GM12892 (cell line): Measurements from ENCODE around the gene ARHGAP24.

Experiments
- DNase-seq: peaks from one replicate; pipeline ENCODE4 v3.0.0; 2011; ENCODE audit not compliant: insufficient read length
- FAIRE-seq: peaks from 2 replicates; lab custom pipeline; 2011; peaks lifted over from hg19 to GRCh38; lab: Jason Lieb, UNC
- POLR2A ChIP-seq: IDR thresholded peaks from 2 replicates; pipeline ENCODE4 v1.6.1; 2011; ENCODE audit warnings: low read depth, low read length, control low read depth
- POLR2AphosphoS5 ChIP-seq: IDR thresholded peaks from 2 replicates; pipeline ENCODE4 v1.6.1; 2011; ENCODE audit warnings: low read depth, low read length, control low read depth
- TAF1 ChIP-seq: IDR thresholded peaks from 2 replicates; pipeline ENCODE4 v1.6.1; 2011; ENCODE audit warnings: low read depth, mild to moderate bottlenecking, control low read depth, low read length, borderline replicate concordance

ARHGAP24 gene

DNA sequence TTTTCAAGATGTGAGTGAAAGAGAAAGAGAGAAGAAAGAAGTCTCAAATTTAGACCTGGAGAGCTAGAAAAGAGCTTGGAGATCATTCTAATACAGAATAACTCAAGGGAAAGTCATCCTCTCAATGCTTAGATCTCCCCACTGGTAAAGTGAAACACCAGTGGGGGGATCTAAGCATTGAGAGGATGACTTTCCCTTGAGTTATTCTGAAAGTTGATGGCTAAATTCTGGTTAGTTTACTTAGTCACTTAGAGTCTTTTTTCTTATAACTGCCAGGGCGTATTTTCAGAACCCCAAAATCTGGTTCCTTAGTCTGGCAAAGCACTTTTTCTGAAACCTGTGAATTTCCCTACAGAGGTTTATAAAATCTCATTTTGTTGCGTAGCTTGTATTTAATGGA lies 198.6 kb downstream of the ARHGAP24 start:
- DNase-seq (no peak), FAIRE-seq (no peak)
- TF ChIP-seq POLR2AphosphoS5: no peak
- no peak for TF ChIP-seq TAF1
- TF ChIP-seq POLR2A: no peak

- no peak for FAIRE-seq
- DNase-seq: no peak
- TF ChIP-seq TAF1 (no peak), POLR2A (no peak), POLR2AphosphoS5 (no peak)
These were observed 200.4 kb downstream of the ARHGAP24 start for GRCh38 chr4:85675076-85676049.

DNA sequence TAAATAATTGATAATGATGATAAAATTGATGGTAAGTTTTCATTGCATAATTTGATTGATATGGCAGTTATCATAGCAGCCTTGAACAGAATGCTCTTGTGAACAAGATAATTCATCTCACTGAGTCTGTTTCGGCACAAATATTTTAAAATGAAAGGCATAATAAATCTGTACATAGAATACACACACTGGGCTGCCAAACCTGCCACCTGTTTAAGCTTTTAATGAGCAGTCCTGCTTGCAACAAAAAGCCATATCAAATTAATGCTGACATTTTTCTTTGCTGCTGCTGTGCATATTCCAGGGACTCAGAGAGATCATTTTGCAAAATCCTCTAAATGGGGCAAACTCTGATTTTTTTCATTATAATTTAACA lies 201.1 kb downstream of the ARHGAP24 start:
- no peak for TF ChIP-seq POLR2AphosphoS5
- no peak for TF ChIP-seq TAF1
- FAIRE-seq: no peak
- no peak for DNase-seq

DNA sequence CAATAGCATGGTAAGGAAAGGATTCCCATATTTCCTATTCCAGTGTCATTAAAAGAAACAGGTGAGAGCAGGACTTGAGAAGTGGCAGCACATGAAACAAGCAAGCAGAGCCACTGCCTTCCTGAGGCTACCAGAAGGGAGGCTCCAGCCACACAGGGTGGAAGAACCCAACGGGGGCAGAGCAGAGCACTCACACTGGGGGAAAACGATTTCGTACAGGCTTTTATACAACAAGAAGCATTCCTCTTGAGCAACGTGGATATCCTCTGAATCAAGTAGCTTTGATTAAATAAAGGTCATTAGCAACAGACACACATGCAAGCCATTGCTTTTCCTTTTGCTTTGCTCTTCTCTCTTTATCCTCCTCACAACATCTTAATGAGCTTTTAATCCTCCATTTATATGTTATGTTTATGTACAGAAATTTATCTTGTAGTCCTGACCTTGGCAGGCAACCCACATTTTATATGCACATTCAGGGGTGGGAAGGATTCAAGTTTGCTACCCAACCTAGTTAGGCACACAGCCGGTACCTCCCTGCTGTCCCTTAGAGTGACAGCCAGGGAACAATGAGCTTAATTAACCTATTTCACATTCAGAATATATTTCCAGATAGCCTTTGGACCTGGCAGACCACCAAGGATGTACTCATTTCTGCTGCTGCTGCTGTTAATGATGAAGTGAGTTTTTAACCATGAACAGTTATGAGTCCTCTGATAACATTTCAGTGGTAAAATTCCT lies 202.1 kb downstream of the ARHGAP24 start:
- no peak for DNase-seq
- no peak for TF ChIP-seq POLR2A
- no peak for TF ChIP-seq TAF1

GRCh38 chr4:85681221-85681657 lies 206.3 kb downstream of the ARHGAP24 start:
- no peak for DNase-seq
- peak; percentile 30 for FAIRE-seq
- no peak for TF ChIP-seq POLR2A
- TF ChIP-seq TAF1: no peak
- no peak for TF ChIP-seq POLR2AphosphoS5

More for the DNA sequence above, 202.1 kb downstream of the ARHGAP24 start:
- FAIRE-seq: no peak

- no peak for FAIRE-seq
These were observed 207.0 kb downstream of the ARHGAP24 start for GRCh38 chr4:85681921-85682320.

GRCh38 chr4:85682391-85682790 lies 207.4 kb downstream of the ARHGAP24 start:
- no peak for TF ChIP-seq TAF1
- FAIRE-seq (no peak), DNase-seq (no peak)

More at GRCh38 chr4:85681921-85682320, 207.0 kb downstream of the ARHGAP24 start:
- no peak for TF ChIP-seq TAF1
- DNase-seq: no peak

- FAIRE-seq (no peak), DNase-seq (no peak)
- no peak for TF ChIP-seq TAF1
- no peak for TF ChIP-seq POLR2A
- TF ChIP-seq POLR2AphosphoS5: no peak
These were observed 209.7 kb downstream of the ARHGAP24 start for GRCh38 chr4:85684676-85685075.

GRCh38 chr4:85686398-85686797 lies 211.4 kb downstream of the ARHGAP24 start:
- TF ChIP-seq POLR2AphosphoS5 (no peak), POLR2A (no peak), TAF1 (no peak)
- DNase-seq: no peak
- FAIRE-seq: no peak

DNA sequence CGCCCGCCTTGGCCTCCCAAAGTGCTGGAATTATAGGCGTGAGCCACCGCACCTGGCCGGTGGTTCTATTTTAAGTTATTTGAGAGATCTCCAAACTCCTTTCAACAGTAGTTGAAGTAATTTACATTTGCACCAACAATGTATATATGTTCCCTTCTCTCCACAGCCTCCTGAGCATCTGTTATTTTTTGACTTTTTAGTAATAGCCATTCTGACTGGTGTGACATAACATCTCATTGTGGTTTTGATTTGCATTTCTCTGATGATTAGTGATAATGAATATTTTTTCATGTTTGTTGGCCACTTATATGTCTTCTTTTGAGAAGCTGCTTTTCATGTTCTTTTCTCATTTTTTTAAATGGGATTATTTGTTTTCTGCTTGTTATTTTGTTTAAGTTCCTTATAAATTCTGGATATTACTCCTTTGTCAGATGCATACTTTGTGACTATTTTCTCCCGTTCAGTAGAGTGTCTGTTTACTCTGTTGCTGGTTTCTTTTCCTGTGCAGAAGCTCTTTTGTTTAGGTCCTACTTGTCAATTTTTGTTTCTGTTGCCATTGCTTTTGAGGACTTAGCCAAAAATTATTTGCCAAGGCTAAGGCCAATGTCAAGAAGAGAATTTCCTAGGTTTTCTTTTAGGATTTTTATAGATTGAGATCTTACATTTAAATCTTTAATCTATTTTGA lies 213.2 kb downstream of the ARHGAP24 start:
- no peak for FAIRE-seq
- no peak for DNase-seq
- no peak for TF ChIP-seq POLR2AphosphoS5
- TF ChIP-seq TAF1: no peak
- no peak for TF ChIP-seq POLR2A

- FAIRE-seq: peak; percentile 50
- TF ChIP-seq POLR2A (no peak), POLR2AphosphoS5 (no peak), TAF1 (no peak)
- DNase-seq: no peak
These were observed 221.7 kb downstream of the ARHGAP24 start for GRCh38 chr4:85696661-85697060.
